Colonic mucosa (tissue), 4 donors: ENCODE measurements around the gene MSANTD7. TPM values are rescaled to one million over a fixed set of nuclear protein-coding genes. Genes with fewer than 3 reads are reported as not detected.

Experiments used
- DNase-seq: peaks from one replicate; pipeline ENCODE4 v3.0.0-alpha.2; 2020
- H3K27ac ChIP-seq: fragments of 200-600 bp; one replicate; pipeline ENCODE4 v1.8.0; 2021
- H3K27me3 ChIP-seq: fragments of 200-600 bp; one replicate; pipeline ENCODE4 v1.8.0; 2021
- H3K36me3 ChIP-seq: fragments of 200-600 bp; one replicate; pipeline ENCODE4 v1.8.0; 2021
- H3K4me1 ChIP-seq: fragments of 200-600 bp; one replicate; pipeline ENCODE4 v1.8.0; 2021; ENCODE audit warnings: mild to moderate bottlenecking
- H3K4me3 ChIP-seq: fragments of 200-600 bp; one replicate; pipeline ENCODE4 v1.8.0; 2021
- H3K9ac ChIP-seq, 2 donors: one replicate each; pipeline ENCODE4 v1.7.0; 2013; ENCODE audit warnings: control low read depth in 2 of 2, low read depth in 2 of 2, low read length in 2 of 2
- H3K9me3 ChIP-seq: fragments of 200-600 bp; one replicate; pipeline ENCODE4 v1.8.0; 2021
- CTCF ChIP-seq: fragments of 200-600 bp; IDR thresholded peaks from one replicate; pipeline ENCODE4 v1.8.0; 2022; ENCODE audit warnings: antibody characterized with exemption, mild to moderate bottlenecking
- intact Hi-C: fragments of 100-400 bp; cut with DNase I; formaldehyde crosslinking; loops from one replicate; pipeline ENCODE4 v1.14.1; 2022
- total RNA-seq, 2 donors: library from RNA; stranded (reverse); fragmentation: NEBNext Ultra II Directional in 1 of 2; extraction: Animal tissue kit (Norgen Biotek cat#: 25700) in 1 of 2; gene quantifications; one replicate each; pipeline ENCODE4 v1.2.1, GENCODE V29; 2021
- donor health status: healthy.
- donor health status: DM: no; HTN: no; CAD: no.
- donor health status: DM: no; HTN: no; CAD: no.

Gene MSANTD7
- total RNA-seq, 2 donors from 2014 or later: 12.2 to 14.6 TPM

- no peaks in the 10 kb centered on the region for H3K27me3 ChIP-seq
- no peaks in the 10 kb centered on the region for H3K36me3 ChIP-seq
- H3K4me1 ChIP-seq: peaks cover 3% of the 10 kb centered on the region
- intact Hi-C loops: no loop called here
- DNase-seq: no peak
- H3K27ac ChIP-seq: no peak overlapping the region
- peak overlapping the region; percentile 89 for H3K4me3 ChIP-seq
- no peak for TF ChIP-seq CTCF
- H3K9ac ChIP-seq: peak overlapping the region in 1 of 2 donors; percentile 45
- H3K9me3 ChIP-seq: no peaks in the 10 kb centered on the region
These were observed 41.8 kb downstream of the MSANTD7 start for GRCh38 chr10:14879928-14880193.

- H3K27me3 ChIP-seq: no peaks in the 10 kb centered on the region
- H3K27ac ChIP-seq: no peak overlapping the region
- intact Hi-C loops: no loop called here
- H3K4me3 ChIP-seq: peak overlapping the region; percentile 89
- no peaks in the 10 kb centered on the region for H3K36me3 ChIP-seq
- peaks cover 3% of the 10 kb centered on the region for H3K4me1 ChIP-seq
- TF ChIP-seq CTCF: no peak
- H3K9me3 ChIP-seq: no peaks in the 10 kb centered on the region
- H3K9ac ChIP-seq: peak overlapping the region in 1 of 2 donors; percentile 45
- DNase-seq: no peak
These were observed 42.1 kb downstream of the MSANTD7 start for GRCh38 chr10:14880229-14880628.

- Histone ChIP-seq H3K9me3 (no peaks in the 10 kb centered on the region), H3K9ac (no peak overlapping the region), H3K27me3 (no peaks in the 10 kb centered on the region), H3K27ac (no peak overlapping the region), H3K4me3 (no peak overlapping the region), H3K36me3 (no peaks in the 10 kb centered on the region), H3K4me1 (peaks cover 3% of the 10 kb centered on the region)
- DNase-seq: no peak
- intact Hi-C loops: no loop called here
- no peak for TF ChIP-seq CTCF
These were observed 46.0 kb downstream of the MSANTD7 start for GRCh38 chr10:14884082-14884481.

Other genes starting within 250 kb of the MSANTD7 start
- gene FAM107B, start 63.4 kb upstream of the MSANTD7 start, total RNA-seq: 10 to 100 TPM; 36.3 to 71.5 TPM
- gene CDNF, start 269 bp upstream of the MSANTD7 start, total RNA-seq: 1 to 10 TPM in 1 of 2 donors, under 1 TPM in 1; 0.82 to 1.4 TPM
- 10 to 100 TPM; 18.1 to 20.2 TPM for gene HSPA14, start within 50 bp of the MSANTD7 start, total RNA-seq
- 10 to 100 TPM in 1 of 2 donors, 1 to 10 TPM in 1; 6.1 to 20.2 TPM for gene SUV39H2, start 40.6 kb downstream of the MSANTD7 start, total RNA-seq
- gene DCLRE1C, start 115.8 kb downstream of the MSANTD7 start, total RNA-seq: 10 to 100 TPM; 11.0 to 19.0 TPM
- under 1 TPM in 1 of 2 donors, not detected in 1; 0.58 TPM for gene MEIG1, start 121.1 kb downstream of the MSANTD7 start, total RNA-seq
- gene OLAH, start 205.6 kb downstream of the MSANTD7 start, total RNA-seq: not detected